Colonic mucosa (tissue), 4 donors: ENCODE measurements around the gene ABCA5. TPM values are rescaled to one million over a fixed set of nuclear protein-coding genes. Genes with fewer than 3 reads are reported as not detected.

Experiments used
- DNase-seq: peaks from one replicate; pipeline ENCODE4 v3.0.0-alpha.2; 2020
- H3K27ac ChIP-seq: fragments of 200-600 bp; one replicate; pipeline ENCODE4 v1.8.0; 2021
- H3K27me3 ChIP-seq: fragments of 200-600 bp; one replicate; pipeline ENCODE4 v1.8.0; 2021
- H3K36me3 ChIP-seq: fragments of 200-600 bp; one replicate; pipeline ENCODE4 v1.8.0; 2021
- H3K4me1 ChIP-seq: fragments of 200-600 bp; one replicate; pipeline ENCODE4 v1.8.0; 2021; ENCODE audit warnings: mild to moderate bottlenecking
- H3K4me3 ChIP-seq: fragments of 200-600 bp; one replicate; pipeline ENCODE4 v1.8.0; 2021
- H3K9ac ChIP-seq, 2 donors: one replicate each; pipeline ENCODE4 v1.7.0; 2013; ENCODE audit warnings: control low read depth in 2 of 2, low read depth in 2 of 2, low read length in 2 of 2
- H3K9me3 ChIP-seq: fragments of 200-600 bp; one replicate; pipeline ENCODE4 v1.8.0; 2021
- CTCF ChIP-seq: fragments of 200-600 bp; IDR thresholded peaks from one replicate; pipeline ENCODE4 v1.8.0; 2022; ENCODE audit warnings: antibody characterized with exemption, mild to moderate bottlenecking
- intact Hi-C: fragments of 100-400 bp; cut with DNase I; formaldehyde crosslinking; loops from one replicate; pipeline ENCODE4 v1.14.1; 2022
- total RNA-seq, 2 donors: library from RNA; stranded (reverse); fragmentation: NEBNext Ultra II Directional in 1 of 2; extraction: Animal tissue kit (Norgen Biotek cat#: 25700) in 1 of 2; gene quantifications; one replicate each; pipeline ENCODE4 v1.2.1, GENCODE V29; 2021
- donor health status: healthy.
- donor health status: DM: no; HTN: no; CAD: no.
- donor health status: DM: no; HTN: no; CAD: no.

ABCA5 gene
- total RNA-seq, 2 donors from 2014 or later: 20.8 to 43.4 TPM

GRCh38 chr17:69232650-69233049, 94.3 kb downstream of the ABCA5 start:
- no peaks in the 10 kb centered on the region for H3K27me3 ChIP-seq
- H3K4me1 ChIP-seq: no peaks in the 10 kb centered on the region
- intact Hi-C loops: no loop called here
- no peak for TF ChIP-seq CTCF
- no peak overlapping the region for H3K4me3 ChIP-seq
- no peaks in the 10 kb centered on the region for H3K9me3 ChIP-seq
- no peak overlapping the region for H3K9ac ChIP-seq
- DNase-seq: no peak
- H3K36me3 ChIP-seq: no peaks in the 10 kb centered on the region
- no peak overlapping the region for H3K27ac ChIP-seq

GRCh38 chr17:69231521-69231920, 95.4 kb downstream of the ABCA5 start:
- no peak for TF ChIP-seq CTCF
- no peak for DNase-seq
- no peak overlapping the region for H3K4me3 ChIP-seq
- intact Hi-C loops: no loop called here
- no peaks in the 10 kb centered on the region for H3K27me3 ChIP-seq
- H3K36me3 ChIP-seq: no peaks in the 10 kb centered on the region
- no peaks in the 10 kb centered on the region for H3K4me1 ChIP-seq
- no peaks in the 10 kb centered on the region for H3K9me3 ChIP-seq
- no peak overlapping the region for H3K27ac ChIP-seq
- H3K9ac ChIP-seq: no peak overlapping the region

- TF ChIP-seq CTCF: no peak
- H3K9me3 ChIP-seq: no peaks in the 10 kb centered on the region
- intact Hi-C loops: no loop called here
- no peak overlapping the region for H3K9ac ChIP-seq
- no peaks in the 10 kb centered on the region for H3K36me3 ChIP-seq
- no peak for DNase-seq
- no peaks in the 10 kb centered on the region for H3K4me1 ChIP-seq
- H3K27me3 ChIP-seq: no peaks in the 10 kb centered on the region
- no peak overlapping the region for H3K27ac ChIP-seq
- H3K4me3 ChIP-seq: no peak overlapping the region
Measured at GRCh38 chr17:69230939-69231338, 96.0 kb downstream of the ABCA5 start.

- no peak within 1 kb of the TSS for H3K27ac ChIP-seq
- H3K9me3 ChIP-seq: no peaks in the 10 kb centered on the region
- H3K36me3 ChIP-seq: no peaks in the 10 kb centered on the region
- no peak for DNase-seq
- TF ChIP-seq CTCF: no peak
- no peaks in the 10 kb centered on the region for H3K27me3 ChIP-seq
- no peak within 1 kb of the TSS for H3K4me3 ChIP-seq
- intact Hi-C loops: no loop called here
- H3K9ac ChIP-seq: no peak within 1 kb of the TSS
- no peaks in the 10 kb centered on the region for H3K4me1 ChIP-seq
Measured at GRCh38 chr17:69228576-69228975, 98.4 kb downstream of the ABCA5 start, which contains the start of gene ABCA10. Gene ABCA10, minus strand, starts transcription at chr17:69228824. Its CDS starts 3,466 bp downstream, at chr17:69225358.

- intact Hi-C loops: no loop called here
- no peaks in the 10 kb centered on the region for H3K36me3 ChIP-seq
- no peaks in the 10 kb centered on the region for H3K27me3 ChIP-seq
- no peak overlapping the region for H3K27ac ChIP-seq
- no peaks in the 10 kb centered on the region for H3K4me1 ChIP-seq
- no peaks in the 10 kb centered on the region for H3K9me3 ChIP-seq
- TF ChIP-seq CTCF: no peak
- no peak for DNase-seq
- no peak overlapping the region for H3K4me3 ChIP-seq
- no peak overlapping the region for H3K9ac ChIP-seq
Measured at GRCh38 chr17:69228018-69228417, 98.9 kb downstream of the ABCA5 start.

GRCh38 chr17:69227541-69227940, 99.4 kb downstream of the ABCA5 start:
- no peak overlapping the region for H3K27ac ChIP-seq
- no peak overlapping the region for H3K9ac ChIP-seq
- no peaks in the 10 kb centered on the region for H3K4me1 ChIP-seq
- no peak overlapping the region for H3K4me3 ChIP-seq
- no peaks in the 10 kb centered on the region for H3K9me3 ChIP-seq
- TF ChIP-seq CTCF: no peak
- no peaks in the 10 kb centered on the region for H3K27me3 ChIP-seq
- intact Hi-C loops: no loop called here
- DNase-seq: no peak
- H3K36me3 ChIP-seq: no peaks in the 10 kb centered on the region
